Measurements from ENCODE around the gene HEG1. TPM values are rescaled to one million over a fixed set of nuclear protein-coding genes. Genes with fewer than 3 reads are reported as not detected.
A peak's percentile ranks its signal among the peaks of the same experiment; 100 is the strongest.

HEG1 gene
- total and polyA plus RNA-seq, 2 of the 4 experiments (the other 2 are of a cell fraction): 25.6 to 43.4 TPM

DNA sequence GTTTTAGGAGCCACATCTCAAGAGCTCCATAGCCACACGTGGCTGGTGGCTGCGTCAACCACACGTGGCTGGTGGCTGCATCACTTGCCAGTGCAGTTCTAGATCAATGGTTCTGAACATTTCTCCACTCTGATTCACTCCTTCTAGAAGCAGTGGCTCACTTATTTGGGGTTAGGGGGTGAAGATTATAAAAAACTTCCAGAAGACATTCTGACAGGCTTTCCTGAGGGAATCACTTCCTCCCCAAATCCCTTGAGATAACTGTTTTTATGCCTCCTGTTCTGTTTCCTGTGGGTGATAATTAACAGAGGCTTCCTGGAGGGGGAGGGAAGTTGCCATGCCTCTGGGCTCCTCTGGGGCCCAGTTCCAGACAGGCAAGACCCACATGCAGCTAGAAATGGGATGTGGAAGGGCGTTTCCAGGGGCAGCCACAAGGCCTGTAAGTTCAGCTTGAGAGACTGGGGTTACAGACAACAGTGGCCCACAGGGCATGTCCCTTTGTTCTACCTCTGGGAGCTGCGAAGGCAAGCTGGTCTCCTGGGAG lies 23.6 kb downstream of the HEG1 start:
- H3K36me3 ChIP-seq (ENCODE audit: control insufficient read depth, insufficient read depth, low read length): peaks cover 26% of the 10 kb centered on the region
- H2BK20ac ChIP-seq (ENCODE audit: low read depth, low read length): no peak overlapping the region
- no peaks in the 10 kb centered on the region for H3K27me3 ChIP-seq (ENCODE audit: control insufficient read depth, insufficient read depth, low read length)
- H4K91ac ChIP-seq (ENCODE audit: insufficient read depth, low read depth, low read length): no peak overlapping the region
- H3K9me1 ChIP-seq (ENCODE audit: insufficient read depth, low read length): peaks cover 29% of the 10 kb centered on the region
- H3K18ac ChIP-seq (ENCODE audit: low read depth, low read length): no peak overlapping the region
- H3K4ac ChIP-seq (ENCODE audit: low read depth, low read length): no peak overlapping the region
- no peak overlapping the region for H3K56ac ChIP-seq (ENCODE audit: extremely low read depth, insufficient read depth, low read length)
- peak overlapping the region; percentile 7; the same call in 1 of the 2 replicates for H3K23ac ChIP-seq (ENCODE audit: low read depth, low read length)
- peak; percentile 19; the same call in 1 of the 2 replicates for ATAC-seq (ENCODE audit: low read depth)
- no peak overlapping the region for H2BK15ac ChIP-seq (ENCODE audit: low read depth, low read length)
- no peak overlapping the region for H2AFZ ChIP-seq (replicated peaks; ENCODE audit: low read length, poor library complexity)
- H4K5ac ChIP-seq (ENCODE audit: low read depth, low read length): no peak overlapping the region
- peaks cover 61% of the 10 kb centered on the region for H4K20me1 ChIP-seq (ENCODE audit: insufficient read depth, low read length)
- POLR2A ChIA-PET (ENCODE audit: unreplicated experiment): no interaction called here
- dilution Hi-C loops (cut with HindIII; ENCODE audit: low sequenced_read_pairs, unreplicated experiment) (no loop called here), in situ Hi-C loops (cut with MboI; ENCODE audit: low sequenced_read_pairs) (no loop called here), intact Hi-C loops (cut with micrococcal nuclease) (no loop called here)
- no peak for DNase-seq
- no TSS peak for BruUV-seq (replicated peaks)
- H3K79me1 ChIP-seq (ENCODE audit: low read depth in 1 of 2, low read length in 2 of 2): peaks cover 50 to 73% of the 10 kb centered on the region in 2 experiments
- TF ChIP-seq, protein P1, sequence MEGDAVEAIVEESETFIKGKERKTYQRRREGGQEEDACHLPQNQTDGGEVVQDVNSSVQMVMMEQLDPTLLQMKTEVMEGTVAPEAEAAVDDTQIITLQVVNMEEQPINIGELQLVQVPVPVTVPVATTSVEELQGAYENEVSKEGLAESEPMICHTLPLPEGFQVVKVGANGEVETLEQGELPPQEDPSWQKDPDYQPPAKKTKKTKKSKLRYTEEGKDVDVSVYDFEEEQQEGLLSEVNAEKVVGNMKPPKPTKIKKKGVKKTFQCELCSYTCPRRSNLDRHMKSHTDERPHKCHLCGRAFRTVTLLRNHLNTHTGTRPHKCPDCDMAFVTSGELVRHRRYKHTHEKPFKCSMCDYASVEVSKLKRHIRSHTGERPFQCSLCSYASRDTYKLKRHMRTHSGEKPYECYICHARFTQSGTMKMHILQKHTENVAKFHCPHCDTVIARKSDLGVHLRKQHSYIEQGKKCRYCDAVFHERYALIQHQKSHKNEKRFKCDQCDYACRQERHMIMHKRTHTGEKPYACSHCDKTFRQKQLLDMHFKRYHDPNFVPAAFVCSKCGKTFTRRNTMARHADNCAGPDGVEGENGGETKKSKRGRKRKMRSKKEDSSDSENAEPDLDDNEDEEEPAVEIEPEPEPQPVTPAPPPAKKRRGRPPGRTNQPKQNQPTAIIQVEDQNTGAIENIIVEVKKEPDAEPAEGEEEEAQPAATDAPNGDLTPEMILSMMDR (conservative IDR thresholded peaks at IDR 0.05; ENCODE audit: low read depth, low read length): no peak
- TF ChIP-seq, protein P2, sequence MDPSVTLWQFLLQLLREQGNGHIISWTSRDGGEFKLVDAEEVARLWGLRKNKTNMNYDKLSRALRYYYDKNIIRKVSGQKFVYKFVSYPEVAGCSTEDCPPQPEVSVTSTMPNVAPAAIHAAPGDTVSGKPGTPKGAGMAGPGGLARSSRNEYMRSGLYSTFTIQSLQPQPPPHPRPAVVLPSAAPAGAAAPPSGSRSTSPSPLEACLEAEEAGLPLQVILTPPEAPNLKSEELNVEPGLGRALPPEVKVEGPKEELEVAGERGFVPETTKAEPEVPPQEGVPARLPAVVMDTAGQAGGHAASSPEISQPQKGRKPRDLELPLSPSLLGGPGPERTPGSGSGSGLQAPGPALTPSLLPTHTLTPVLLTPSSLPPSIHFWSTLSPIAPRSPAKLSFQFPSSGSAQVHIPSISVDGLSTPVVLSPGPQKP (IDR thresholded peaks at IDR 0.05; ENCODE audit: borderline replicate concordance, low read depth, low read length): no peak
- TF ChIP-seq CHD1 (IDR thresholded peaks at IDR 0.05; ENCODE audit: low read depth, low read length) (no peak), SMC3 (IDR thresholded peaks at IDR 0.05; ENCODE audit: low read depth, low read length) (no peak), FOS (IDR thresholded peaks at IDR 0.05; ENCODE audit: low read depth, low read length) (no peak), RCOR1 (IDR thresholded peaks at IDR 0.05; ENCODE audit: insufficient replicate concordance, low read length) (no peak), RAD21 (IDR thresholded peaks at IDR 0.05; ENCODE audit: low read length) (no peak), MXI1 (IDR thresholded peaks at IDR 0.05; ENCODE audit: borderline replicate concordance, low read depth, low read length) (no peak), MAZ (IDR thresholded peaks at IDR 0.05; ENCODE audit: borderline replicate concordance, low read depth, low read length) (no peak), RFX5 (IDR thresholded peaks at IDR 0.05; ENCODE audit: low read depth, low read length) (no peak), NFE2L2 (IDR thresholded peaks at IDR 0.05; ENCODE audit: low read depth, low read length) (no peak), POLR2A (IDR thresholded peaks at IDR 0.05; ENCODE audit: low read depth, low read length) (no peak), MAFK (IDR thresholded peaks at IDR 0.05; ENCODE audit: low read depth, low read length) (no peak)
- H2AK5ac ChIP-seq (ENCODE audit: low read depth, low read length): no peak overlapping the region
- no peak overlapping the region for H3K14ac ChIP-seq (replicated peaks; ENCODE audit: low read depth, low read length)
- no peak overlapping the region for H3K4me2 ChIP-seq (ENCODE audit: low read depth, low read length)
- no peak overlapping the region for H3K27ac ChIP-seq (ENCODE audit: insufficient read depth, low read length)
- no peak overlapping the region for H2BK120ac ChIP-seq (ENCODE audit: low read depth, low read length)
- no peak overlapping the region for H4K8ac ChIP-seq (ENCODE audit: low read depth in 2 of 2, low read length in 2 of 2)
- H3K9ac ChIP-seq (ENCODE audit: low read depth, low read length): no peak overlapping the region
- no peak overlapping the region for H3K4me3 ChIP-seq (ENCODE audit: insufficient read depth, low read depth, low read length)
- no CpG with 5 or more reads among the region's 5 CpGs for WGBS, 2 experiments (ENCODE audit: extremely low coverage in 2 of 2, insufficient read length in 1 of 2)
- CTCF ChIA-PET: no interaction called here
- peaks cover 8% of the 10 kb centered on the region for H3K4me1 ChIP-seq (ENCODE audit: control insufficient read depth, insufficient read depth, low read length)
- H2BK5ac ChIP-seq (ENCODE audit: low read depth, low read length, poor library complexity, severe bottlenecking): no peak overlapping the region
- no peak overlapping the region for H2AK9ac ChIP-seq (replicated peaks; ENCODE audit: low read depth, low read length, poor library complexity)
- H3K9me3 ChIP-seq (ENCODE audit: control insufficient read depth, insufficient read depth, low read length): no peaks in the 10 kb centered on the region
